GM18870 (cell line): Measurements from ENCODE around the gene TTLL11.

Experiments used
- ATAC-seq: cut with Tn5 transposase; IDR thresholded peaks from one replicate; pipeline ENCODE4 v1.9.1; 2021; ENCODE audit warnings: moderate library complexity; ENCODE audit not compliant: unreplicated experiment

Gene TTLL11

DNA sequence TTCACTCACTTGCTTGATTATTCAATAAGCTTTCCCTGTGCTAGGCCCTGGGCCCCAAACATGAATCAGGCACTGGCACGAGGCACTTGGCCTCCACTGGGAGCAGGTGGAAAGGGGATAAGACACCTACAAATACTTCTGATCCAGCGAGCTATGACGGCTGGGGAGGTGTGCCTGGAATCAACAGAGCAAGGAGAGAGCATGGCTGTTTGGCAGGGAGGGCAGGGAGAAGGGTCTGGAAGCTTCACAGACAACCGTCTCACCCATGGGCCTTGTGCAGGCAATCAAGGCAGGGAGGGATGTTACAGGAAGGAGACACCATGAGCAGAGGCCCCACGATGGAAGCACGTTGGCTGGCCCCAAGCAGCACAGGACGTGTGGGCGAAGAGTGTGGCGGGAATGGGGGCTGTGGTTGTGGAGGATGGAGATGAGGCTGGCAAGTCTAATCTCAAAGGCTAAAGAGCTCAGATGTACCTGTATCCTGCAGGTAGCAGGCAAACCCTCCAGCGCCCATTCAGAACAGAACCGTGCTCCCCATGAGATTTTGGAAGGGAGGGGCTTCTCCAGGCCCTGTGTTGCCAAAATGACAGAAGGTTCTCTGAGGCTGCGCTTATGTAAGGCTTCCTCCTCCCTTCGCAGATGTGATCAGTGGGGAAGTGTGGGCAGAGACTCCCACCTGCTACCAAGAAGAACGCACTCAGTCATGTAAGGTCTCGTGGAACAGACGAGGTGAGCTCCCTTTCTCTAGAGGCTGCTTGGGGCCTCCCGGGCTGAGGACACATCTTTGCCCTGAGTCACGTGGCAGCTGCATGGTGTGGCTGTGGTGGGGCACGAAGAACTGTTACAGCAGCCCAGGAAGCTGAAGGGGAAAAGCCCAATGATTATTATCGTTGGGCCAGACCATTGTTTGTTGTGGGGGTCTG is 252.0 kb downstream of the TTLL11 start:
- ATAC-seq = no peak

DNA sequence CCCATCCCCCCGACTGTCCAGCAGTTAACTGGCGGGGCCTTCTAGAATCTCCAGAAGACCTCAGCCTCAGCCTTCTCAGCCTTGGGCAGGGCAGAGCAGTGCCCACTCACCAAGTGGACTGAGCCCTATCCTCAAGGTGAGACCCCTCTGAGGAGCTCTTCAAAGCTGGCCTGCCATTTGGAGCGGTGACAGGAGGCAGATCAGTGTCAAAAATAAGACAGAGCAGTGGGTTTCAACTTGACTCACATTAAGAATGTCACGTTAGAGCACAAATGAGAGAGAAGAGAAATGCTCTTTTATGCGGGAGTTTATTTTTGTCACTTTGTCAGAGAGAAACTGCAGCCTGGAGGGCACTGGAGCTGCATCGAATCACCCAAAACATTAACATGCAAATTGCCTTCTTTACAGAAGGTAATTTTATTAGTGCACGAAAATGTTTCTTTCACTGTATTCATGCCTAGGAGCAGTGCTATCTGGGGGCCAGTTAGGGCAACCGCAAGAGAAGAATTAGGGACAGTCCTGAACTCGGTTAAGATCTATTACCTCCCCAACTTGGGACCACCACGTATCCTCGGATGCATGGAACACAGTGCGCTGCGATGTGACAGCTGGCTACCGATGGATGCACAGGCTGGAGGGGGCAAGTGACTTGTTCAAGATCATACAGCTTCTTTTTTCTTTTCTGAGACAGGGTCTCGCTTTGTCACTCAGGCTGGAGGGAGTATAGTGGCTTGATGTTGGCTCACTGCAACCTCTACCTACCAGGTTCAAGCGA is 253.2 kb downstream of the TTLL11 start:
- ATAC-seq = no peak

DNA sequence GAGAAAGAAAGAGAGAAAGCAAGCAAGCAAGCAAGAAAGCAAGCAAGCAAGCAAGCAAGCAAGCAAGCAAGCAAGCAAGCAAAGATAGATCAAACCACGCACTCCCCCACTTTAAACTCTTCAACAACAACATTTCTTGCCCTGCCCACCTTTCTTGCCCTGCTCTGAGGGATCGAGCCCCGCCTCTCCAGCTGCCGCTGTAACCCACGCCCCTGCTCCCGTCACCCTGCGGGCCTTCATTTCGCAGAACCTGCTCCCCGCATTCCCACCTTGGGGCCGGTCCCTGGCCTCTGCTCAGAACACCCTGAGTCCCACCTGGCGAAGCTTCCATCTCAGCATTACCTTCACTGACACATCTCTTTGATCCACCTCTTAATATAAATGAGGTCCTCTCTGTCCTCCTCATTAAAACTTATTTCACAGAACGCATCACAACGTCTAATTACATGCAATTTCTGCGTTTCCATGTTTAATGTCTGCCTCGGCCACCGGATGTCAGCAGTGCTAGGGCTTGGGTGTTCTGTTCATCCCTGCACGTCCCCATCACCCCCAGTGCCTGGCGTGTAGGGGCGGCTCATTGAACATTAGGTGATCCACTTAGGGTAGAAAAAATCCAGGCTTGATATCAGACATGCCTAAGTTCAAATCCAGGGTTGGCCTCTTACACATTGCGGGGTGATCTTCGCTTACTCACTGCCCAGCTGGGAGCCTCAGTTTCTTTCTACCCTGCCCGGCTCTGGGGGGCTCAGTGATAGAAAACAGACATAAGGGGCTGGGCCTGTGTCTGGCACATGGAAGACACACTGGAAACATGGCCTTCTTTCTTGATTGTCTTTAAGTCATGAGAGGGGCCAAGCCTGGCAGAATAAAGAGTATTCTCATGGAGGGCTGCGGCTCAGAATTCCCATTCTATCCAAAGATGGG is 254.1 kb downstream of the TTLL11 start:
- ATAC-seq = no peak

DNA sequence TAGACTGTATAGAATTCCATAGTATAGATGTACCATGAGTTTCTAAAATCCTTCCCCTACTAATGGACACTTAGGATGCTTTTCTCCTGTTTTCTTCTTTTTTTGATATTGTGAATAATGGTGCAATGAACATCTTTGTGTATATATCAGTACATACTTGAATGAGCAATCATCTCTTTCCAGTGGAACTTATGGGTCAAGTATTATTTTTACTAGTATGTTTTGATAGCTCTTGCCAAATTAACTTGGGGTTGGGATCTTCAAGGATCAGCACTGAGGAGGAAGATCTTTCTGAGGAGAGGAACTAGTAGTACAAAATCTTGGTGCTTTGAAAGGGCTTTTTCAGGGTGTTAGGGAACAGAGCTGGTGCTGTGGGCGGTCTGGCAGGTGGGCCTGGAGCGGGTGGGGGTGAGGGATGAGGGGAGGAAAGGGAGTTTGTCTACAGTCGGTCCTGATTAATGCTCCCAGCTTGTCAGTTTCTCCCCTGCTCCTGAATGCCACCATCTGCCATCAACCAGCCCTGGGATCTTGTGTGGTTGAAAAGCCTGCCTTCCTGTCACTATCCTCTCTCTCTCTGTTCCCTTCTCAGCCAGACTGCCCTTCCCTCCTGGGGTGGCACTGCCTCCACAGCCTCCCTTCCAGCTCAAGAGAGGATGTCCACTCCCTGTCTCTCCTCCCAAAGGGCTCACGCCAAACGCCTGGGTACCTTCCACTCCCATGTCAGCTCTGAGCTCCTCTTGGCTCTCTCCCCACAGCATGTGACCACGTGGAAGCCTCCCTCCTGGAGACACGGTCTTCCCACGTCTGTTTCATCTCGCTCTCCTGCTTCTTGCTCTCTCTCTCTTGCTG is 255.8 kb downstream of the TTLL11 start:
- no peak for ATAC-seq

DNA sequence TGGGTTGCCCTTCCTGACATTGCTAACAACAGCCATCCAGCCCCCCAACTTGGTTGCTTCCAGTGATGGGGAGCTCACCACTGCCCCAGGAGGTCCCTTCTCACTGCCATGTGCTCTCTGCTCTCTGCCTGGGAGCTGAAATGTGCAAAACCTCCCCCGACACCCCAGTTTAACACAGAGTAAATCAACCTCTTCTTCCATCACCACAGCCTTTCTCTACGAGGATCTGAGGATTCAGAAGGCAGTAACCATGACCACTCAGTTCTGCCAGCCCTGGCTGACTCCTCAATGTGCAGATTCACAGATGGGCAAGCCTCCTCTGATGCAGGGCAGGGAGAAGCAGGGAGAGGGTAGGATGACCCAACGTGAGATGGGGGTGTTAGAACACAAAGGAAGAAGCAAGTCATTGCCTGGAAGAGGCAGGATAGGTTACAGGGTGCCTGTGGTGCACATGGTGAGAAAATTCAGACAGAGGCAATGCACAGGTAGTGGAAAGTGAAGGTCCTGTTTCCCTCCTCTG is 256.7 kb downstream of the TTLL11 start:
- no peak for ATAC-seq

DNA sequence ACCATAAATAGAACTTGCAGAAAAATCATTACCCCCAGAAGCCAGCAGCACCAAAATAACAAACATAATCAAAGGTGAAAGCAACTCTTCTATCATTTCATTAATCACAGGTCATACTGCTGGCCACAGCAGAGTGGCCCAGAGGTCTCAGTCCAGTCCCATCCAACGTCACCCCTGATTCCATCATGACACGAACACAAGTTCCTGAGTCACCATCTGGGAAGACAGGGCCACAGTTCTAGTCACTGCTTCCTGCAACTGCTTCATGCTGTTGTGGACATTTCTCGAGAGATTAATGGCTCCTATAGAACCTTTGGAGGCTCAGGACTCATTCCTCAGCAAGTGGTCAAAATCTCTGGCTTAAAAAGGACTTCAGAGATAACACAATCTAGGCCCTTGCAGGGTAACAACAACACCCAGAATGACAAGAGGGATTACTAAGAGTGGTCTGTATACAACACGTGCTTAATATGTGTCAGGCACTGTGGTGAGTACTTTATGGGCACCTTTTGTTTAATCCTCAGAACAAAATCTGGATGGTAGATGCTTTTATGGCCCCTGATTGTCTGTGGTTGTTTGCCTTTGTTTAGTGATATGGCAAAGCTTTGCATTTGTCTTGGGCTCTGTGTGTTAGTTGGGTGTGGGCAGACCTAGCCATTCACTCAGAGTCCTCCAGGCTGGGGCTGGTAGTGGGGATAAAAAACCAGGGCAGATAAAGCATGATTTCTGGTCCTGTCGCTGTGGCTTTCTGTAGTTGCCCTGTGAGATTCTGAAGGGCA is 257.3 kb downstream of the TTLL11 start:
- no peak for ATAC-seq

DNA sequence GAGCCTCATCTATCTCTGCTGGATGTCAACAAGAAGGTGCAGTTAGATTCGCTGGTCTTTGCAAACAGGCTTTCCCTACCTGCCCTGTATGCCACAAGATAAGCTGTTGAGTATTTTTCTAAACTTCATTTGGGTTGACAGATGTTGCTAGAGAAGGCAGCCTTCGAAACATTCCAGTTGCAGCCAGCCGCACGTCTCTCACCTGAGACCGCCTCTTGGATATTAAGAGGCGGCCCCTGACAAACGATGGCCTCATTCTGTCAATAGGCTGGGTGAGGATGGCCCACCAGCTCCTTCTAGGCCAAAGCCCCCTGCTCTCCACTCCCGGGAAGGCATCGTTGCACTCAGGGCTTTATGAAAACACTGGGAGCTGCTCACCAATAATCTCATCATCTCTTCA is 260.0 kb downstream of the TTLL11 start:
- ATAC-seq = no peak

DNA sequence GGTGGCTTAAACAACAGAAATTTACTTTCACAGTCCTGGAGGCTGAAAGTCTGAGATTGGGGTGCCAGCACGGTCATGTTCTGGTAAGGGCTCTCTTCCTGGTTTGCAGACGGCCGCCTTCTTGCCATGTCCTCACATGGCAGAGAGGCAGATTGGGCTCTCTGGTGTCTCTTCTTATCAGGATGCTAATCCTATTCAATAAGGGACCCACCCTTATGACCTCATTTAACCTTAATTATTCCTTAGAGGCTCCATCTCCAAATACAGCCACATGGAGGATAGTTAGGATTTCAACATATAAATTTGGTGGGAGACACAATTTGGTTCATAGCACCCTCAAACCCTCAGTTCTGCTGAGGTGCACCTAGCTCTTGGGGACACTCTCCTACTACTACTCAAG is 261.2 kb downstream of the TTLL11 start:
- no peak for ATAC-seq

DNA sequence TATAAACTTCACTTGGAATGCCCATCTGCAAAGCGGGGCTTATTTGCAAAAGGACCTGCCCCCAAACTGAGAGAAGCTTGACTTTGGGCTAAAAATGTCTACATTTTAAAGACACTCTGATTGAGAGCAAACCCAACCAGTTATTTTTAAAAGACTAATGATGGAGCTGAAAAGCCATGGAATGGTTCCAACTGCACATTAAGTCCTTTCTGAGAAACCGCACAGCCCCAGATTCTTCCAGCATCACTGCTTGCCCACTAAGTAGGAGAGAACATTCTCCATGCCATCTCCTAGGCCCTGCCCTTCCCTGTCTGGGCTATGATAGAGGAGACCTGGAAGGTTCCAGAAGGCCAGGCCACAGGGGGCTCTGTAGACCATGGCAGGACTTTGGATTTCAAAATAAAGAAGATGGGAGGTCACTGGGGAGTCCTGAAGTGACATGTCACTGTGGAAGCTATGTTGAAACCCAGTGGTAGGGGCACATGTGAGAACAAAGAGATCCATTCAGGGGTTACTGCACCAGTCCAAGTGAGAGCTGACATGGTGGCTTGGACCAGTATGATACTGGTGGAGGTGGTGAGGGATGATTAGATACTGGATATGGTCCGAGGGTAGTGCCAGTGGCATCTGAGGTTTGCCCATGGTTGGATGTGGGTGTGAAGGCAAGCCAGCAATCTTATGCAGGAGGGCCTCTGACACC is 262.5 kb downstream of the TTLL11 start:
- no peak for ATAC-seq

DNA sequence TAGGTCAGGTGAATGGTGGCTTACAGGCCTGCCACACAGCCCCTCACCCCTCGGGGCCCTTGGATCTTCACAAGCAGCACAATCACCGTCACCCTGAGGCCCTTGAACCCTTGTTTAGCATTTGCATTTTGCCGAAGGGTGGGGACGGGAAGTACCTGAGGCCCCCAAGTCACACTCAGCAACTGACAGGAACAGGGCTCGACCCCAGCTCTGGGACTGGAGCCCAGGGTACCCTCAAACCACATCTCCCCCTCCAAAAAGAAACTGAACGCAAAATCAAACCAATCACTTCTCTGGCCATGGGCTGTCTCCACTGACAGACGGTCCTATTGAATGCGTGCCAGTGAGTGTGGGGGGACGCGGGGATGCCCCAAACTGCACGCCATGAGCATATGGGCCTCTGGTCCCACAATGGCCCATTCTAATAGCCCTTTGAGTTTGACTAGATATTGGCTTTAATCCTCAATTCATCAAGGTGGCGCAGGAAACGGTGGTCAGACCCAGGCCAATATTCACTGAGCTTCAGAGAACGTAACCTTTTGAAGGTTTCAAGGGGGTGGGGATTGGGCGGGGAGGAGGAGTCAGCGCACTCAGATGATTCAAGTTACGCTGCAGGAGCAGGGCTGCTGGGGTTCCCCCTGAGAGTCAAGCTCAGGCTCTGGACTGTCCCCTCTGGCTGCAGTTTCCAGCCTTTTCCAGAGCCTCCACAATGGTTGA is 265.7 kb downstream of the TTLL11 start:
- ATAC-seq = no peak

DNA sequence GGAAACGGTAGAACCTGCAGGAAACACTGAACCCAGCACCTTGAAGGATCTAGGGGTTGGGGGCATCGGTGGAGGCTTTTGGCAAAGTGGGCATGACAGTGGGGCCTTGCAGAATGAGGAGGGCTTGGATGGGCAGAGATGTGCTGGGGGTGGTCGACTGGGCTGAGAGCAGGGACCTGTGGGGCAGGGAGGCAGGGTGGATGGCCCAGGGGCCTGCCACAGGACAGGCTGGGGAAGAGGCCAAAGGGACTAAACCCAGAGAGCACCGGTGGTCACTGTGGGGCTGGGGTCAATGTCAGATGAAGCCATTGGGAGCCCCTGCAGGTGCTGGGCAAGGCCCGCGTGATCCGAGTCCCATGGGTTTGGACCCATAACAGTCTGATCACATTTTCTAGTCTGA is 266.4 kb downstream of the TTLL11 start:
- ATAC-seq = no peak

DNA sequence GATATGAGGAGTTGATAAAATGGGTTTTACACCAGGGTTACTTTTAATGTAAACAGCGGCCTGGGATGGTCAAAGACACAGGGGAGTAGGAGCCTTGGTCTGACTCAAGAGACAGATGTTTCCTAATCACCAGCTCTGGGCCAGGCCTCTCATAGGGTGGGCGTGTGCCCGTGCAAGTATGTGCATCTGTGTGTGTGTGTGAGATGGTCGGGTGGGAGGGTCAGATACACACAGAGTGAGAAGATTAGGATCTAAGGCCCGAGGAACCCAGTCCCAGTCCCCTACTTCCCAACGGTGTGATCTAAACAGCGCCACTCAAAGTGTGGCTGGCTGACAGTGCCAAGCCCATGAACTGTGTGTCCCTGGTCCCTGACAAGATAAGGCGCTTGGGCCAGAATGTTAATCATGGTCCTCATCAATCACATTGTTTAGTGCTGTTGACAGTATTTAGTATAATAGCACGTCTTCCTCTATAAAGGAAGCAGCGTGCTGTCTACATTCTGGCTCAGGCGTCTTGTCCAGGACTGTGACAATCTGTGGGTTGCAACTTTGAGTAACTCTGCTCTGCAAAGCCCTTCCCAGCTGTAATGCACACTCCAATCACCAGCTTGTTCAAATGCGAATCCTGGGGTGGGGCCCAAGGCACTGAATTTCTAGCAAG is 267.9 kb downstream of the TTLL11 start:
- no peak for ATAC-seq

DNA sequence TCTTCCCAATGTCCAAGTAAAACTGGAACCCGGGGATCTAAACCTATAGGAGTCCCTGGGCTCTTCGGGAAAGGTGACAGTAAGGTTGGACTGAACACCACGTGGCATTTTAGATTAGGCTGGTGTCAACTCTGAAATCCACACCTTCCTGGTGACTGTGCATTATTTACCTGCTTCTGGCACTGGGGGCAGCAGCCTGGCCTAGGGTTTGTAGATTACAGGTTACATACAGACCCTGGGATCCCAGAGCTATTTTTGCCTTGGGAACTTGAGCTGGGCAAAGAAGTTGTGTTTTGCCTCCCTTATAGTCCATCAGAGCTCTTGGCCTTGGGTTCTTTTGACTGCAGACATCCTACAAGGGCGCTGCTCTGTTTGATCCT is 268.5 kb downstream of the TTLL11 start:
- ATAC-seq = no peak

DNA sequence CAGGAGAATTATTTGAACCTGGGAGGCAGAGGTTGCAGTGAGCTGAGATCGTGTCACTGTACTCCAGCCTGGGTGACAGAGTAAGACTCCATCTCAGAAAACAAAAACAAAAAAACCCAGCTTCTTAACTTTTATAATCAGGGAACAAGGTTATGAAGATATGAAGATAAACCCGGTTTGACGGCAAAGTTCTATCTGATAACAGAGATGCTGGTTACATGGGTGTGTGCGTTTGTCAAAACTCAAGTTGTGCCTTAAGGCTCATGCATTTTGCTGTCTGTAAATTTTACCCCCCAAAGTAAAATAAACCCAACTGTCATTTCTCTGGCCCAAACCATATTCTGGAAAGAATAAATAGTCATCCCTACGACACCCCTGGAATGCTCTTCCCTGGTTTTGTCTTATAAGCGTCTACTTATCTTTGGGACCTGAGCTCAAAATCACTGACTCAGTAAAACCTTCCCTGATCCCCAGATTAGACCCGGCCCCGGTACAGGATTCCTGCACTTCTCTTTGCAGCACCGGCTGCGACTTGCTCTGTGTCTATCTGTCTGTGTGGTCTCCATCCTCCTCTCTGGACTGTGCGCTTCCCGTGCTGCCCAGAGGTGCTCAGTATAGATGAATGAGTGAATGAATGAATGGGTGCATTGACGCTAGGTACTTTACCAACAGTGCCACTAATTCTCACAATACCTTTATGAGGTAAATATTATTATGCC is 269.5 kb downstream of the TTLL11 start:
- ATAC-seq = no peak

DNA sequence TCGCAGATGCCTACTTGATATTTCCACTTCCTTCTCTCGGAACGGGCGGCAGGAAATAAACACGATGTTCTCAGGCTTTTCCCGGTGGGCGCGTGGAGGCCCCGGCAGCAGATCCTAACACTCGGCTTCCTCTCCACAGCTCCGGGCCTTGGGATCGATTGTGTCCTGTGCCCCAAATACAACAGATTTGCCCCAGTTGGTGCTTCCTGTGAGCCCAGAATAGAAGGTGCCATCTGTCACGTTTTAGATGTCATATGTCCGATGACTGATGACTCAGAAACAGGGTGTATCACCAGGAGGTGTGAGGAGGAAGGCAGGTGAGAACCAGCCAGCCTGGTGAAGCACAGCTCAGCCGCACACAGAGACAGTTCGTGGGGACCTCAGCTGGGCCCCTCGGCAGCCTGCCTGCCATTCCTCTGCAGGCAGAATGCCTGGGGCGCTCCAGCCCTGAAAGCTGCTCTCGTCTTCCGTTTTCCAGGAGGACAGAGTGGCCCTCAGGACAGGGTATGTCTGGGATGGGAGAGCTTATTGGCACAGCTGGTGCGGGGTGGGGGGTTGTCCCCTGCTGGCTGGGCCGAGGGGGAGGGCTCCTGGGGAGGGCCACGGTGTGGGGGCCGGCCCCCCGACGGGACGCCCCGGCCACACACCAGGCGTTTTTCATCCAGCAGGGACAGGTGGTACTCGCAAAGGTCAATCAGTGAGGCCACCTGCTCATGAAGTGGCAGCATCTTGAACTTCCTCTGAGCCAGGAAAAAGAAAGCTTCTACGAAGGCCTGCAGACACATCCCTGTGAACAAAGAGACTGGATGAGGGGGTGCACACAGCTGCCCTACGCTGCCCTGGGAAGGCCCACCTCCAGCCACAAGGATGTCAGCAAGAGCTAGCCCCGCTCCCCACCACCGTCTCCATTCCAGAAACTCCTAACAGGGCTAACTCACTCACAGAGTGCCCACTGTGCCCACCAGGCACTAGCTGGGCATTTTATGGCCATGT is 270.7 kb downstream of the TTLL11 start:
- no peak for ATAC-seq

DNA sequence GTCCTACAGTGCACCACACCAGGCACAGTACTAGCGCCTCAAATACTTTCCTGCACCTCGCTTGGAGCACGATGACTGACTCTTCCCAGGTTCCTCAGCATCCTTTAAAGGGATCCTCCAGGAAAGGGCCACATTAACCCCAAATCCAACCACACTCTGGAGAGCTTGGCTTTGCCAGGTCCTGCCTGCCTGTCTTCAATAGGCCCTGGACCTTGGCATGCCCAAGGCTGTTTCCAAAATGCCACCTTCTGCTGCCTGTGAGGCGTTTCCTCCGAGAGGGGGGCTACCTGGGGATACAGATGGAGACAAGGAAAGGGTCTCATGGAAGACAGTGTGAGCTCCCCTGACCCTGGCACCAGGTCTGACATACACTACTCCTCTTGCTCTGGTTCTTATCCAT is 271.8 kb downstream of the TTLL11 start:
- ATAC-seq = no peak
